ENCODE measurements around the gene PACSIN1.

PACSIN1 gene

DNA sequence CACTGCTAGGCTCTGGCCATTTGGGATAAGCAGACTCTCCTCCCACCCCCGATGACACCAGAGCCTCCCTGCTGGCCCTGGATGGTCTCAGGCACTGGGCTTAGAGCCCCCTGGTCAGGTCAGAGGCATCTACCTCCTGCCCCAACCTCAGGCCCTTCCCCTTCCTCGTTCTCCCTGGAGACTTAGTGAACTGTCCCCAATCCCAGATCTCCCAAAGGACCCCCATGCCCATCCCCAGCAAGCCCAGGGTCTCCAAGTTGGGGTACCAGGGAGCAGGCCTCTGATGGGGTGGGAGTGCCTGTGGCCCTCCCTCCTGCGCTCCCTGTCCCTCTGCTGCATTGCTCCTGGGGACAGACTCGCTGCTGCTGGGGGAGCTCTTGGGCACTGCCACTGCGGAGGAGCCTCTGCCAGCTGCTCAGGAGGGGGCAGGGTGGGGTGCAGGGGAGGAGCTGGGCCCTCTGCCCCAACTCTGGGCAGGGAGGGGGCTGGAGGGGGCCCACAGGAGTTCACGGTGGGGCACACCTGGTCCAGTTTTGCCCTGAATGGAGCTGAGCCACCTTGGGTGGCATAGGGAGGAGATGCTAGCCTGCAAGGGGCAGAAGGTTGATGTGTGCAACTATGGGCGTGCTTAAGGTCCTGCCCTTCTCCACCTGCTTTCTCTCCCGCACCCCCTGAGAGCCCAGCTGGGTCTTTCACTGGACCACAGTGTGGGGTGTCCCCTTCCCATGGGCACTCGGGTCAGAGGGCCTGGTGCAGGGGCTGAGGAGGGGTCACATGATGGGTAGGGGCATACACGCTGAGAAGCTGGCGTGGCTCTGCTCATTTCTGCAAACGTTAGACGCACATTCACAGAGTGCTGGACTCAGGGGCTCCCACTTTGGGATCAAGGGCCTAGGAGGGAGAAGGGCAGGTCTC is 49.9 kb downstream of the PACSIN1 start:
- DNase-seq: no peak

DNA sequence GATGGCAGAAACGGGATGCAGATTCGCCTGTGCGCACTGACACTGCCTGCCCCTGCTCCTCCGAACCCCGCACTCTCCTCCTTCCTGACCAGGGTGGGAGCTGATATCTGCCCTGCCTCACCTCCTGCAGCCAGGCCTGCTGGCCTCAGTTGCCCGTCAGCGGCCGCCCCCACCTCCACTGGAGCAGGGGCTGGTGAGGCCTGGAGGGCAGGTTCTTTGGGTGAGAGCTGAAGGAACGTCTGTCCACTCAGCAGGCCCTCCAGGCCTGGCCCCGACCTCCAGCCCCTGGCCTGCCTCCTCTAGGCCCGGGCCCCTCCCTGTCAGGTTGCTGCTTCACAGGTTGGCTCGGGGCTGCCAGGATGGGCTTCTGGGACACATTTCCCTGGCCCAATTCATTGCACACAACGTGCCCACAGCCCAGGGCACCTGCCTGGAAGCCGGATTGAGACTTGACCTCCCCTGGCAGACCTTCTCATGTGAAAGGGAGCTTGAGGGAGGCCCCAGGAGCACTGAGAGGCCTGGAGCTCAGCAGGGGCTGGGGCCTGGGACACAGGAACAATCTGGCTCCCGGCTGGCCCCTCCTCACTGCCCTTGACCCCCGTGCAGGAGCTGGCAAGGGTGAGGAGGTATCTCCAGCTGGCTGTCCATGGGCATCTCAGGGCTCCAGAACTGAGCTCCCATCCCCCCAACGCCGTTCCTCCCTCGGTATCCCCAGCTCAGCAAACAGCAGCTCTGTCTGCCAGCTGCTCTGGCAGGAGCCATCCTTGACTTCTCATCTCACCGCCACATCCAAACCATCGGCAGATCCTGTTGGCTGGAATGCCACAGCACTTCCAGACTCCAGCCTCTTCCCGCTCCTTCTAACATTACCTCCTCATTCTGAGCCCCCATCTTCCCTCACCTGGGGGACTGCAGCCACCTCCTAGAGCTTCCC is 50.8 kb downstream of the PACSIN1 start:
- DNase-seq: no peak

- no peak for DNase-seq
These were observed 51.6 kb downstream of the PACSIN1 start for GRCh38 chr6:34517461-34517881.

DNA sequence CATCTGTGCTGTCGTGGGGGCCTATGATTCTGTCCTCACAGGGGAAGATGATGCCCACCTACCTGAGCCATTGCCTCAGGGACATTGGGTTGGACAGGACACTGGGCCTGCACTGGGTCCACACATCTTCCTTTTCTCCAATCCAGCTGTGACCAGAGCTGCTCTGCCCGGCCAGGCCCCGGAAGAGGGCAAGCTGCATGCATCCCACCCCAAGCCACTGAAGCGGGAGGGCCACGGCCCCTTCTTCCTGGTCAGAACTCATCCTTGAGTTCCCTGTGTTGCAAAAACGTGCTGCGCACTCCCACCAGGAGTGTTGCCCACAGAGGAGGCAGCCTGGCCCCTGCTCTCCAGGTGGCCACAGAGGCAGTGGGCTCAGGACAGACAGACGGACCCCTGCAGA is 52.1 kb downstream of the PACSIN1 start:
- no peak for DNase-seq

DNA sequence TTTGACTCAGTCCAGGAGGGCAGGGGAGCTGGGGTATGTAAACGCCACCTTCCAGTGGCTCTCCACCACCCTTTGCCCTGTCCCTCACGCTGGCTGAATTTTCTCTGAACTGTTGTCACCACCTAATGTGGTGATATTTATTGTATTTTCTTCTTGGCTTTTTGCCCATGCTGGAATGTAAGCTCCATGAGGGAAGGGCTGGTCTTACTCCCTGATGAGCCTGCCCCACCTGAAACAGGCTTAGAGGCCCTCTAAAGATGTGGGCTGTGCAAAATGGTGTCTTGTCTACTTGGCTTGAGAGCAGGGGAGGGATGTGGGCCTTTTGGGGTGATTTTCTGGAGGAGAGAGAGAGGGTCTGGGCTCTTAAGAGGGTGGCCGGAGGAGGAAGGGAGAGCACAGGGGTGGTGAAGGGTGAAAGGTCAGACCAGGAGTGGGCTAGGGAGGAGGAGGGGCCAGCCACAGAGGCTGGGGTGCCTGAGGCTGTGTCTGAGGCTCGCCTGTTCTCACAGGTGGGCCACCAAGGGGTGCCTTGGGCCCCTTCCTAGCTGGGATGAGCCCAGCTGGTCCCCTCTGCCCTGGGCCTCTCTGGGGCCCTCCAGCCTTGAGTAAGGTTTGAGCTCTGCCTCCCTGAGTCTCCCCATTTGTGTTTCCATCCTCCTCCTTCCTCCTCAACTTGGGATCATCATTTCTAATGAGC is 52.9 kb downstream of the PACSIN1 start:
- DNase-seq: no peak

GRCh38 chr6:34519971-34520644 is 54.2 kb downstream of the PACSIN1 start:
- no peak for DNase-seq

- no peak for DNase-seq
These were observed 55.0 kb downstream of the PACSIN1 start for GRCh38 chr6:34520645-34521462.

GRCh38 chr6:34521463-34522285 is 55.8 kb downstream of the PACSIN1 start:
- no peak for DNase-seq

DNA sequence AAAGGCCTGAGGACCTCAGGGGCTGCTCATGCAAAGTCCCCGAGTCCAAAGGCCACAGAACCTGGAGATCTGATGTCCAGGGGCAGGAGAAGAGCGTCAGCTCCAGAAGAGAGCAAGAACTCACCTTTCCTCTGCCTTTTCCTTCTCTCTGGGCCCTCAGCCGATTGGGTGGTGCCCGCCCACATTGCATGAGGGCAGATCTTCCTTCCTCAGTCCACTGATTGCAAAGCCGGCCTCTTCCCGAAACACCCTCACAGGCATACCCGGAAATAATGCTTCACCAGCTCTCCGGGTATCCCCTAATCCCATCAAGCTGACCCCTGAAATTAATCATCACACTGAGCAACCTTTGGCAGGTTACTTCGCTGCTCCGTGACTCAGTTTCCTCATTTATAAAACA is 56.9 kb downstream of the PACSIN1 start:
- DNase-seq: no peak

DNA sequence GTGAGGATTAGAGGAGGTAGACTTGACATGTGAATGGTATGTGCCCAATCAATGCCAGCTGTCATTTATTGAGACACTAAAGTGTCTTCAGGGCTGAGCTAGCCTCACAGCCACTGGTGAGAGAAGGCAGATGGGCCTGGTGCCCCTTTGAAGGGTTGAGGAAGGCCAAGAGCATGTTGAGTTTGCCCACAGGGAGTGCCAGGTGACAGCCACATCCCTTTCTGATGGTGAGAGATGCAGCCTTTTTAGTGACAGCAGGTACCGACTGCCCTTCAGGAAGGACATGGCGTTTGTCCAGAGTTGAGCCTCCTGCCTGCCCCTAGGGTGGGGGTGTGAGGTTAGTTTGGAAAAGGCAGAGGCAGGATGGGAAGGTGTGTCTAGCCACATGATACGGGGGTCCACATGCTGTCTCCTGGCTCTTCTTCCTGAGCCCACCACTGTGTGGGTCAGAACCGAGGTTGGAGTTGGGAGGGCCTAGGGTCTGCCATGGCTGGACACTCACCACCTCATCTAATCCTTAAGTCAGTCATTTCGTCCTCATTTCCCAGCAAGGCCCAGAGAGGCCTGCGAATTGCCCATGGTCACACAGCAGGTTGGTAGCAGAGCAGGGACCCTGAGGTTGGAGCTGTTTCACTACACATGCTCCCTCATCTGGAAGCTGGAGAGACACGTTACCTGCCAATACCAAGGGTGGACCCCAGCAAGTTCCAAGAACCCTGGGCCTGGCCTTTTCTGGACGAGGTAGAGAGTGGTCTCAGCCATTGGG is 57.7 kb downstream of the PACSIN1 start:
- DNase-seq: no peak

DNA sequence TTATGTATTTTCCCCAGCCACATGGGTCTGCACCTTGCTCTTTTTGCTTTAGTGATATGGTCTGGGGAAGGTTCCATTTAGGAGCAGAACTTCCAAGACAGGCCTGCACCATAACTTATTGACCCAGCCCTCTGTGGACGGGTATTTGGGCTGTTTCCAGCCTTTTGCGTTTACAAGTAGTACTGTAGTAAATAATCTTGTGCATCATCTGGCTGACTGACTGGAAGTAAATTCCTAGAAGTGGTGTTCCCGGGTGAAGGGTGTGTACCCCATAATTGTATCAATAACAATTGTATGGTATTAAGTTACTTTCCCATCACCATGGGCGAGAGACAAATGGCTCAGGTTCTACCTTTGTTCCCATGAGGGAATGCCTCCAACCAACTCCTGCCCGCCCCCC is 58.6 kb downstream of the PACSIN1 start:
- DNase-seq: no peak

DNA sequence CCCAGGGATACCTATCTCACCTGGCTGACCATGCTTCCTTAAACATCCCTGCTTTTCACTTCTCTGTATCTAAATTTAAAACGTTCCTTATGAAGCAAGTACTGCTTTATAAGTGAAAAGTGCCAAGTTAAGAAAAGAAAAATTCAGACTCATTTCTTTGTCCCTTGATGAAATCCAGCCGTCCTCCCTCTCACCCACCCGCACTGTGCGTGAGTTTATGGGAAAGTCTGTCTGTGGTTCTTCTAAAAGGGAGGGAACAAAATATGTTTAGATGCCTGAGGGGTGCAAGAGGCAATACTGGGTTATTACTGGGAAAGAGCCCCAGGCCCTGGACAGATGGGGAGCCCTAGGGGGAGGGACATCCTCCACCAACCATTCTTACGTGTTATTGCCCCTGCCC is 59.1 kb downstream of the PACSIN1 start:
- DNase-seq: no peak

- no peak for DNase-seq
These were observed 59.7 kb downstream of the PACSIN1 start for GRCh38 chr6:34525431-34526175.

GRCh38 chr6:34526241-34526972 is 60.5 kb downstream of the PACSIN1 start:
- DNase-seq: no peak

- DNase-seq: peak; percentile 91 to 98 (median 97)
These were observed 61.3 kb downstream of the PACSIN1 start for GRCh38 chr6:34526992-34527728.

DNA sequence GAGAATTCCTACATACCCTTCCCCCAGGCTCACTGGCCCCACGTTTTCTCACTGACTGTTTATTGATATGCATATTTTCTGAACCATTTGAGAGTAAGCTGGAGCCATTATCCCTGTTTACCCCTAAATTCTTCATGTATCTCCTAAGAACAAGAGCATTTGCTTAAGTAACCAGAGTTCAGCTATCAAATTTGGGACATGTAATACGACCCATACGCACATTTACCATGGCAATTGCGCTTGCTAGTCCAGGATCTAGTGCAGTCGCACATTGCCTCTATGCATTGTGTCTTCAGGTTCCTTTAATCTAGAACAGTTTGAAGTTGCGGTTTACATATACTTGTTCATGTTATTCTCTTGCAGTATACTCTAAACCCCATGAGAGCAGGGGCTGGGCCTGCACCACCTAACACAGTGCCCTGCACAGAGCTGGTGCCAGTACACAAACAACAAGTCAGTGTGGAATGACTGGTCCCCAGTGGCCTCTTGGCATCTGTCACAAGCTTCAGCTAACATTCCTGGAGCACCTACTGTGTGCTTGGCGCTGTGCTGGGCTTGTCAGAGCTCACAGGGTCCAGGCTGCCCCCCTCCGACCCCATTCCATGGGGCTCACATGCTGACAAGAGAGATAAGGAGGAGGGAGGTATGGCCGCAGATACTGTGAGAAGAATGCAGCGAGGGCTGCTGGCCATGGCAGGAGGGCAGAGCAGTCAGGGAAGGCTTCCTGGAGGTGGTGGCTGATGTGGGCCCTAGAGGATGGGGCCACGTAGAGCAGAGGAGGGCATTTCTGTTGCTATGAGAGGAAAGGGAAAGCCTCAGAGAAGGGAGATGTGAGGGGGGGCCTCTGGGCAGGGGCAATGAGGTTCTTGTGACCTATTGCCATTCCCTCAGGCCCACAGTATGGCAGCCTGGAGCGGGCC is 62.1 kb downstream of the PACSIN1 start:
- DNase-seq: no peak
